ENCODE results near the gene MTSS2. TPM values are rescaled to one million over a fixed set of nuclear protein-coding genes. Genes with fewer than 3 reads are reported as not detected.

MTSS2 gene
- polyA plus RNA-seq, 1 of the 3 experiments (the other 2 are of a cell fraction), result 54.1 TPM

- Histone ChIP-seq H3K9ac (peak overlapping the region; percentile 72; the same call in 1 of the 2 replicates), H3K4me2 (0 out of 2 replicates have a peak overlapping the region, but pooled peaks have one; percentile 86), H3K36me3 (replicated peaks in 1 of 2; ENCODE audit: control insufficient read depth in 1 of 2, insufficient read depth in 2 of 2, low read length in 1 of 2) (no peaks in the 10 kb centered on the region), H3K4me3 (ENCODE audit: low read depth in 2 of 2, low read length in 1 of 2) (no peak overlapping the region), H3K9me3 (no peaks in the 10 kb centered on the region), H2AFZ (ENCODE audit: low read depth) (no peak overlapping the region), H4K20me1 (ENCODE audit: insufficient read depth) (no peaks in the 10 kb centered on the region), H3K9me2 (no peaks in the 10 kb centered on the region), H3K27ac (ENCODE audit: low read depth in 2 of 2, low read length in 1 of 2) (peak overlapping the region; percentile 98 to 100), H3K4me1 (ENCODE audit: control insufficient read depth in 1 of 2, insufficient read depth in 2 of 2, low read depth in 1 of 2, low read length in 1 of 2) (peaks cover 31 to 80% of the 10 kb centered on the region in 2 experiments), H3F3A (replicated peaks; ENCODE audit: insufficient read depth) (peaks cover 22% of the 10 kb centered on the region), H3K79me2 (ENCODE audit: insufficient read depth) (no peaks in the 10 kb centered on the region), H3K27me3 (ENCODE audit: insufficient read depth) (no peaks in the 10 kb centered on the region)
- ChIA-PET CTCF (interaction anchor here (1.2 to 4.7 kb wide), 6 partner anchors 8 to 57 kb away, joined by 5 to 29 read pairs (median 8); no protein-coding TSS in a partner anchor), POLR2A (interaction anchor here (0.9 to 3.0 kb wide), 4 partner anchors 11 to 27 kb away, joined by 3 to 17 read pairs (median 10); no protein-coding TSS in a partner anchor)
- peak; percentile 81 for DNase-seq
- WGBS (ENCODE audit: low lambda C conversion rate), result 85% methylated on average over 7 of the region's 10 CpGs
- TF ChIP-seq TCF12 (IDR thresholded peaks at IDR 0.05) (no peak), YY1 (IDR thresholded peaks at IDR 0.05; ENCODE audit: low read depth) (no peak), NFIC (IDR thresholded peaks at IDR 0.05; ENCODE audit: borderline replicate concordance) (no peak), NRF1 (IDR thresholded peaks at IDR 0.05; ENCODE audit: low read depth, low read length) (no peak), RXRA (IDR thresholded peaks at IDR 0.05; ENCODE audit: borderline replicate concordance, low read depth) (no peak), GATA2 (CRISPR knock-in tag; IDR thresholded peaks at IDR 0.05) (peak; percentile 88), PBX3 (IDR thresholded peaks at IDR 0.05) (no peak), FOXM1 (IDR thresholded peaks at IDR 0.05; ENCODE audit: low read depth) (no peak), TAF1 (IDR thresholded peaks at IDR 0.05; ENCODE audit: borderline replicate concordance, low read depth, low read length) (no peak), ELF1 (IDR thresholded peaks at IDR 0.05) (no peak), EZH2phosphoT487 (IDR thresholded peaks at IDR 0.05; ENCODE audit: borderline replicate concordance, low read depth) (no peak), MXI1 (IDR thresholded peaks at IDR 0.05; ENCODE audit: low read depth, low read length) (no peak), GABPA (IDR thresholded peaks at IDR 0.05; ENCODE audit: low read depth) (no peak), JUND (IDR thresholded peaks at IDR 0.05) (no peak), RFX5 (IDR thresholded peaks at IDR 0.05; ENCODE audit: low read length) (no peak), RAD21 (IDR thresholded peaks at IDR 0.05; ENCODE audit: low read length) (peak; percentile 27; the same call in 1 of the 2 replicates), CHD2 (IDR thresholded peaks at IDR 0.05; ENCODE audit: low read length, partially characterized antibody) (no peak), TEAD4 (IDR thresholded peaks at IDR 0.05; ENCODE audit: borderline replicate concordance, insufficient read depth) (no peak), POLR2AphosphoS5 (IDR thresholded peaks at IDR 0.05; ENCODE audit: low read depth, low read length) (no peak), SMC3 (IDR thresholded peaks at IDR 0.05; ENCODE audit: low read depth, low read length) (no peak; the same call in 1 of the 2 replicates), EP300 (IDR thresholded peaks at IDR 0.05; ENCODE audit: borderline replicate concordance in 1 of 2, low read depth in 1 of 2, low read length in 1 of 2) (peak in 1 of 2 experiments; percentile 57; a peak in 2 of 4 replicates)
- TF ChIP-seq, protein P1, sequence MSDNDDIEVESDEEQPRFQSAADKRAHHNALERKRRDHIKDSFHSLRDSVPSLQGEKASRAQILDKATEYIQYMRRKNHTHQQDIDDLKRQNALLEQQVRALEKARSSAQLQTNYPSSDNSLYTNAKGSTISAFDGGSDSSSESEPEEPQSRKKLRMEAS (IDR thresholded peaks at IDR 0.05; ENCODE audit: low read depth), result no peak
- TF ChIP-seq, protein P2, sequence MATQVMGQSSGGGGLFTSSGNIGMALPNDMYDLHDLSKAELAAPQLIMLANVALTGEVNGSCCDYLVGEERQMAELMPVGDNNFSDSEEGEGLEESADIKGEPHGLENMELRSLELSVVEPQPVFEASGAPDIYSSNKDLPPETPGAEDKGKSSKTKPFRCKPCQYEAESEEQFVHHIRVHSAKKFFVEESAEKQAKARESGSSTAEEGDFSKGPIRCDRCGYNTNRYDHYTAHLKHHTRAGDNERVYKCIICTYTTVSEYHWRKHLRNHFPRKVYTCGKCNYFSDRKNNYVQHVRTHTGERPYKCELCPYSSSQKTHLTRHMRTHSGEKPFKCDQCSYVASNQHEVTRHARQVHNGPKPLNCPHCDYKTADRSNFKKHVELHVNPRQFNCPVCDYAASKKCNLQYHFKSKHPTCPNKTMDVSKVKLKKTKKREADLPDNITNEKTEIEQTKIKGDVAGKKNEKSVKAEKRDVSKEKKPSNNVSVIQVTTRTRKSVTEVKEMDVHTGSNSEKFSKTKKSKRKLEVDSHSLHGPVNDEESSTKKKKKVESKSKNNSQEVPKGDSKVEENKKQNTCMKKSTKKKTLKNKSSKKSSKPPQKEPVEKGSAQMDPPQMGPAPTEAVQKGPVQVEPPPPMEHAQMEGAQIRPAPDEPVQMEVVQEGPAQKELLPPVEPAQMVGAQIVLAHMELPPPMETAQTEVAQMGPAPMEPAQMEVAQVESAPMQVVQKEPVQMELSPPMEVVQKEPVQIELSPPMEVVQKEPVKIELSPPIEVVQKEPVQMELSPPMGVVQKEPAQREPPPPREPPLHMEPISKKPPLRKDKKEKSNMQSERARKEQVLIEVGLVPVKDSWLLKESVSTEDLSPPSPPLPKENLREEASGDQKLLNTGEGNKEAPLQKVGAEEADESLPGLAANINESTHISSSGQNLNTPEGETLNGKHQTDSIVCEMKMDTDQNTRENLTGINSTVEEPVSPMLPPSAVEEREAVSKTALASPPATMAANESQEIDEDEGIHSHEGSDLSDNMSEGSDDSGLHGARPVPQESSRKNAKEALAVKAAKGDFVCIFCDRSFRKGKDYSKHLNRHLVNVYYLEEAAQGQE (IDR thresholded peaks at IDR 0.05; ENCODE audit: low read depth, low read length), result no peak
- TF ChIP-seq, protein P3, sequence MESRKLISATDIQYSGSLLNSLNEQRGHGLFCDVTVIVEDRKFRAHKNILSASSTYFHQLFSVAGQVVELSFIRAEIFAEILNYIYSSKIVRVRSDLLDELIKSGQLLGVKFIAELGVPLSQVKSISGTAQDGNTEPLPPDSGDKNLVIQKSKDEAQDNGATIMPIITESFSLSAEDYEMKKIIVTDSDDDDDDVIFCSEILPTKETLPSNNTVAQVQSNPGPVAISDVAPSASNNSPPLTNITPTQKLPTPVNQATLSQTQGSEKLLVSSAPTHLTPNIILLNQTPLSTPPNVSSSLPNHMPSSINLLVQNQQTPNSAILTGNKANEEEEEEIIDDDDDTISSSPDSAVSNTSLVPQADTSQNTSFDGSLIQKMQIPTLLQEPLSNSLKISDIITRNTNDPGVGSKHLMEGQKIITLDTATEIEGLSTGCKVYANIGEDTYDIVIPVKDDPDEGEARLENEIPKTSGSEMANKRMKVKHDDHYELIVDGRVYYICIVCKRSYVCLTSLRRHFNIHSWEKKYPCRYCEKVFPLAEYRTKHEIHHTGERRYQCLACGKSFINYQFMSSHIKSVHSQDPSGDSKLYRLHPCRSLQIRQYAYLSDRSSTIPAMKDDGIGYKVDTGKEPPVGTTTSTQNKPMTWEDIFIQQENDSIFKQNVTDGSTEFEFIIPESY (IDR thresholded peaks at IDR 0.05; ENCODE audit: borderline replicate concordance, low read depth), result no peak
- TF ChIP-seq, protein P4, sequence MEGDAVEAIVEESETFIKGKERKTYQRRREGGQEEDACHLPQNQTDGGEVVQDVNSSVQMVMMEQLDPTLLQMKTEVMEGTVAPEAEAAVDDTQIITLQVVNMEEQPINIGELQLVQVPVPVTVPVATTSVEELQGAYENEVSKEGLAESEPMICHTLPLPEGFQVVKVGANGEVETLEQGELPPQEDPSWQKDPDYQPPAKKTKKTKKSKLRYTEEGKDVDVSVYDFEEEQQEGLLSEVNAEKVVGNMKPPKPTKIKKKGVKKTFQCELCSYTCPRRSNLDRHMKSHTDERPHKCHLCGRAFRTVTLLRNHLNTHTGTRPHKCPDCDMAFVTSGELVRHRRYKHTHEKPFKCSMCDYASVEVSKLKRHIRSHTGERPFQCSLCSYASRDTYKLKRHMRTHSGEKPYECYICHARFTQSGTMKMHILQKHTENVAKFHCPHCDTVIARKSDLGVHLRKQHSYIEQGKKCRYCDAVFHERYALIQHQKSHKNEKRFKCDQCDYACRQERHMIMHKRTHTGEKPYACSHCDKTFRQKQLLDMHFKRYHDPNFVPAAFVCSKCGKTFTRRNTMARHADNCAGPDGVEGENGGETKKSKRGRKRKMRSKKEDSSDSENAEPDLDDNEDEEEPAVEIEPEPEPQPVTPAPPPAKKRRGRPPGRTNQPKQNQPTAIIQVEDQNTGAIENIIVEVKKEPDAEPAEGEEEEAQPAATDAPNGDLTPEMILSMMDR (IDR thresholded peaks at IDR 0.05), result no peak
- TF ChIP-seq, protein P5, sequence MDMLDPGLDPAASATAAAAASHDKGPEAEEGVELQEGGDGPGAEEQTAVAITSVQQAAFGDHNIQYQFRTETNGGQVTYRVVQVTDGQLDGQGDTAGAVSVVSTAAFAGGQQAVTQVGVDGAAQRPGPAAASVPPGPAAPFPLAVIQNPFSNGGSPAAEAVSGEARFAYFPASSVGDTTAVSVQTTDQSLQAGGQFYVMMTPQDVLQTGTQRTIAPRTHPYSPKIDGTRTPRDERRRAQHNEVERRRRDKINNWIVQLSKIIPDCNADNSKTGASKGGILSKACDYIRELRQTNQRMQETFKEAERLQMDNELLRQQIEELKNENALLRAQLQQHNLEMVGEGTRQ (IDR thresholded peaks at IDR 0.05; ENCODE audit: borderline replicate concordance, low read depth, low read length), result no peak
Observed at GRCh38 chr16:70713824-70714223, 28.0 kb upstream of the MTSS2 start.
